GM23338 (cell line): ENCODE data around the gene OR6K3. TPM values are rescaled to one million over a fixed set of nuclear protein-coding genes. Genes with fewer than 3 reads are reported as not detected.

Experiments used
- ATAC-seq: fragments of 200-7000 bp; cut with Tn5 transposase; 3 replicates; pipeline ENCODE4 v1.9.1; 2020
- DNase-seq: peaks from one replicate; pipeline ENCODE4 v3.0.0-alpha.2; 2015; ENCODE audit warnings: low spot score
- H2AFZ ChIP-seq: fragments of 200-600 bp; sonication (generic); 2 replicates; pipeline ENCODE4 v1.8.0; 2016; ENCODE audit warnings: antibody characterized with exemption, mild to moderate bottlenecking, moderate library complexity
- H3F3A ChIP-seq: fragments of 200-600 bp; sonication (generic); replicated peaks from 2 replicates; pipeline ENCODE4 v1.8.0; 2017; ENCODE audit warnings: antibody characterized with exemption, mixed run types, low read depth
- H3K27ac ChIP-seq: fragments of 200-600 bp; sonication (generic); 2 replicates; pipeline ENCODE4 v1.6.1; 2016; ENCODE audit warnings: low read depth
- H3K27me3 ChIP-seq: fragments of 200-600 bp; sonication (generic); 2 replicates; pipeline ENCODE4 v1.8.0; 2016; ENCODE audit warnings: mild to moderate bottlenecking, mixed run types, moderate library complexity; ENCODE audit not compliant: insufficient read depth
- H3K36me3 ChIP-seq: fragments of 200-600 bp; sonication (generic); 2 replicates; pipeline ENCODE4 v1.8.0; 2016; ENCODE audit warnings: mild to moderate bottlenecking; ENCODE audit not compliant: insufficient read depth
- H3K4me1 ChIP-seq: fragments of 200-600 bp; sonication (generic); 2 replicates; pipeline ENCODE4 v1.8.0; 2016; ENCODE audit warnings: mild to moderate bottlenecking, moderate library complexity; ENCODE audit not compliant: insufficient read depth
- H3K4me2 ChIP-seq: fragments of 200-600 bp; sonication (generic); 2 replicates; pipeline ENCODE4 v1.7.1; 2017; ENCODE audit warnings: mixed run types
- H3K4me3 ChIP-seq: fragments of 200-600 bp; sonication (generic); 2 replicates; pipeline ENCODE4 v1.6.1; 2016; ENCODE audit warnings: mixed run types
- H3K79me2 ChIP-seq: fragments of 200-600 bp; sonication (generic); replicated peaks from 2 replicates; pipeline ENCODE4 v1.8.0; 2017; ENCODE audit warnings: mild to moderate bottlenecking; ENCODE audit not compliant: insufficient read depth
- H3K9me2 ChIP-seq: fragments of 200-600 bp; sonication (generic); 2 replicates; pipeline ENCODE4 v1.8.0; 2017; ENCODE audit not compliant: insufficient read depth
- H4K20me1 ChIP-seq: fragments of 200-600 bp; sonication (generic); replicated peaks from 2 replicates; pipeline ENCODE4 v1.8.0; 2017; ENCODE audit warnings: mild to moderate bottlenecking; ENCODE audit not compliant: insufficient read depth
- H3K27ac Mint-ChIP-seq: 2 replicates; pipeline ENCODE4 v1.8.0; 2020; ENCODE audit warnings: inconsistent platforms, mild to moderate bottlenecking, moderate library complexity, mixed read lengths
- H3K27me3 Mint-ChIP-seq: 3 replicates; pipeline ENCODE4 v1.8.0; 2022; ENCODE audit warnings: low read depth, mild to moderate bottlenecking, moderate library complexity, mixed read lengths, inconsistent platforms; ENCODE audit not compliant: insufficient read depth, poor library complexity
- H3K36me3 Mint-ChIP-seq: 3 replicates; pipeline ENCODE4 v1.8.0; 2021; ENCODE audit warnings: low read depth, mild to moderate bottlenecking, inconsistent platforms, moderate library complexity, mixed read lengths
- H3K4me1 Mint-ChIP-seq: 3 replicates; pipeline ENCODE4 v1.8.0; 2020; ENCODE audit warnings: mild to moderate bottlenecking, inconsistent platforms, mixed read lengths
- H3K4me3 Mint-ChIP-seq: 3 replicates; pipeline ENCODE4 v1.8.0; 2021; ENCODE audit warnings: moderate library complexity, mild to moderate bottlenecking, inconsistent platforms, mixed read lengths
- H3K9me3 Mint-ChIP-seq: 3 replicates; pipeline ENCODE4 v1.8.0; 2020; ENCODE audit warnings: moderate library complexity, mild to moderate bottlenecking, inconsistent platforms, mixed read lengths
- CREB1 ChIP-seq: fragments of 250-450 bp; sonication (Bioruptor Pico); IDR thresholded peaks from 2 replicates; pipeline ENCODE4 v1.5.0; 2020; ENCODE audit warnings: low read depth, mild to moderate bottlenecking, moderate library complexity
- EZH2 ChIP-seq: fragments of 200-600 bp; sonication (generic); IDR thresholded peaks from one replicate; pipeline ENCODE4 v1.8.0; 2017; ENCODE audit warnings: antibody characterized with exemption, mild to moderate bottlenecking, low read depth; ENCODE audit not compliant: unreplicated experiment
- EZH2phosphoT487 ChIP-seq: fragments of 200-600 bp; sonication (generic); IDR thresholded peaks from one replicate; pipeline ENCODE4 v1.8.1; 2018; ENCODE audit warnings: antibody characterized with exemption; ENCODE audit not compliant: unreplicated experiment
- JUNB ChIP-seq: IDR thresholded peaks from one replicate; pipeline ENCODE4 v1.6.1; 2016; ENCODE audit warnings: antibody characterized with exemption; ENCODE audit not compliant: unreplicated experiment
- NANOG ChIP-seq: IDR thresholded peaks from 2 replicates; pipeline ENCODE4 v1.6.1; 2016; ENCODE audit warnings: antibody characterized with exemption, borderline replicate concordance
- POLR2AphosphoS5 ChIP-seq: IDR thresholded peaks from 2 replicates; pipeline ENCODE4 v1.6.1; 2016; ENCODE audit warnings: antibody characterized with exemption, low read depth
- STAT1 ChIP-seq: IDR thresholded peaks from one replicate; pipeline ENCODE4 v1.6.1; 2016; ENCODE audit warnings: antibody characterized with exemption; ENCODE audit not compliant: unreplicated experiment
- ZNF114 ChIP-seq: fragments of 250-450 bp; sonication (Bioruptor Pico); IDR thresholded peaks from 2 replicates; pipeline ENCODE4 v1.5.0; 2020; ENCODE audit warnings: mild to moderate bottlenecking, moderate library complexity
- ZNF331 ChIP-seq: fragments of 250-450 bp; sonication (Bioruptor Pico); IDR thresholded peaks from 2 replicates; pipeline ENCODE4 v1.5.0; 2020; ENCODE audit warnings: low read depth, mild to moderate bottlenecking, moderate library complexity
- polyA plus RNA-seq: library from polyadenylated mRNA; unstranded; fragments of >200 nt; fragmentation: Nextera tagmentation; extraction: Ambion mirVana; gene quantifications from 2 replicates; pipeline ENCODE4 v1.2.1, GENCODE V29; 2016
- total RNA-seq: library from RNA; depleted of rRNA; stranded (reverse); fragments of >200 nt; shearing (Covaris generic); gene quantifications from 2 replicates; pipeline ENCODE4 v1.2.3, GENCODE V29; 2014
- TF ChIP-seq, protein P1 (sequence below), 2 experiments: fragments of 200-600 bp in 1 of 2; sonication (generic) in 1 of 2; conservative IDR thresholded peaks; 2 replicates each; pipeline versions ENCODE4 v1.5.1 to v1.6.1; 2016 to 2017; ENCODE audit warnings: antibody characterized with exemption in 2 of 2, low read depth in 2 of 2, mild to moderate bottlenecking in 2 of 2, moderate library complexity in 1 of 2
- TF ChIP-seq, protein P2 (sequence below): IDR thresholded peaks from 2 replicates; pipeline ENCODE4 v1.6.1; 2016; ENCODE audit warnings: antibody characterized with exemption
- TF ChIP-seq, protein P3 (sequence below): IDR thresholded peaks from one replicate; pipeline ENCODE4 v1.6.1; 2018; ENCODE audit warnings: antibody characterized with exemption; ENCODE audit not compliant: unreplicated experiment
- TF ChIP-seq, protein P4 (sequence below): fragments of 250-450 bp; sonication (Bioruptor Pico); IDR thresholded peaks from 2 replicates; pipeline ENCODE4 v1.5.0; 2020; ENCODE audit warnings: mild to moderate bottlenecking, moderate library complexity

Gene OR6K3
- total and polyA plus RNA-seq, 2 experiments from 2014 or later: not detected

DNA sequence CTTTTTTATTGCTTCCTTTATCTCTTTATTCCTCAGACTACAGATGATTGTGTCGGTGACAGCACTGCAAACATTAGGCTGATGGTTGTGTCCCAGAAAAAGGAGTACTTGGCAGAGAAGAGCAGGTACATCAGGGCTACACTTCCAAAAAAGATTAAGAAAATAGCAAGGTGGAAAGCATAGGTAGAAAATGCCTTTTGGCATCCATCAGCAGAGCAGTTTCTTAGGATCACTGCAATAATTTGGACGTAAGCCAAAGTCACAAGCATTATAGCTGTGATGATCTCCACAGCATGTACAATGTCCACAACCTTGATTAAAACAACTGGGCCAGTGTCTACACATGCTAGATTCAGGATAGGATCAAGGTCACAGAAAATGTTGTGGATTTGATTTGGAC is 25.9 kb downstream of the OR6K3 start:
- no peaks in the 10 kb centered on the region for H3K9me3 Mint-ChIP-seq

More for the DNA sequence above, 25.9 kb downstream of the OR6K3 start:
- no peaks in the 10 kb centered on the region for H3K27me3 ChIP-seq
- ATAC-seq (no peak), DNase-seq (no peak)
- Mint-ChIP-seq H3K4me3 (no peak overlapping the region), H3K27me3 (peaks cover 2% of the 10 kb centered on the region), H3K4me1 (no peaks in the 10 kb centered on the region), H3K27ac (no peak overlapping the region), H3K36me3 (no peaks in the 10 kb centered on the region)
- no peaks in the 10 kb centered on the region for H3K4me1 ChIP-seq
- H3F3A ChIP-seq: no peaks in the 10 kb centered on the region
- H3K79me2 ChIP-seq: no peaks in the 10 kb centered on the region
- H4K20me1 ChIP-seq: no peaks in the 10 kb centered on the region
- no peak overlapping the region for H3K4me2 ChIP-seq
- H3K36me3 ChIP-seq: no peaks in the 10 kb centered on the region
- H3K9me2 ChIP-seq: no peaks in the 10 kb centered on the region
- no peak overlapping the region for H3K27ac ChIP-seq
- TF ChIP-seq JUNB (no peak), NANOG (no peak), EZH2 (no peak), CREB1 (CRISPR knock-in tag) (no peak), ZNF114 (no peak), EZH2phosphoT487 (no peak), STAT1 (no peak), ZNF331 (no peak), POLR2AphosphoS5 (no peak)
- TF ChIP-seq, protein P1, sequence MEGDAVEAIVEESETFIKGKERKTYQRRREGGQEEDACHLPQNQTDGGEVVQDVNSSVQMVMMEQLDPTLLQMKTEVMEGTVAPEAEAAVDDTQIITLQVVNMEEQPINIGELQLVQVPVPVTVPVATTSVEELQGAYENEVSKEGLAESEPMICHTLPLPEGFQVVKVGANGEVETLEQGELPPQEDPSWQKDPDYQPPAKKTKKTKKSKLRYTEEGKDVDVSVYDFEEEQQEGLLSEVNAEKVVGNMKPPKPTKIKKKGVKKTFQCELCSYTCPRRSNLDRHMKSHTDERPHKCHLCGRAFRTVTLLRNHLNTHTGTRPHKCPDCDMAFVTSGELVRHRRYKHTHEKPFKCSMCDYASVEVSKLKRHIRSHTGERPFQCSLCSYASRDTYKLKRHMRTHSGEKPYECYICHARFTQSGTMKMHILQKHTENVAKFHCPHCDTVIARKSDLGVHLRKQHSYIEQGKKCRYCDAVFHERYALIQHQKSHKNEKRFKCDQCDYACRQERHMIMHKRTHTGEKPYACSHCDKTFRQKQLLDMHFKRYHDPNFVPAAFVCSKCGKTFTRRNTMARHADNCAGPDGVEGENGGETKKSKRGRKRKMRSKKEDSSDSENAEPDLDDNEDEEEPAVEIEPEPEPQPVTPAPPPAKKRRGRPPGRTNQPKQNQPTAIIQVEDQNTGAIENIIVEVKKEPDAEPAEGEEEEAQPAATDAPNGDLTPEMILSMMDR (conservative IDR thresholded peaks at IDR 0.05; ENCODE audit: low read depth in 2 of 2): no peak
- TF ChIP-seq, protein P2, sequence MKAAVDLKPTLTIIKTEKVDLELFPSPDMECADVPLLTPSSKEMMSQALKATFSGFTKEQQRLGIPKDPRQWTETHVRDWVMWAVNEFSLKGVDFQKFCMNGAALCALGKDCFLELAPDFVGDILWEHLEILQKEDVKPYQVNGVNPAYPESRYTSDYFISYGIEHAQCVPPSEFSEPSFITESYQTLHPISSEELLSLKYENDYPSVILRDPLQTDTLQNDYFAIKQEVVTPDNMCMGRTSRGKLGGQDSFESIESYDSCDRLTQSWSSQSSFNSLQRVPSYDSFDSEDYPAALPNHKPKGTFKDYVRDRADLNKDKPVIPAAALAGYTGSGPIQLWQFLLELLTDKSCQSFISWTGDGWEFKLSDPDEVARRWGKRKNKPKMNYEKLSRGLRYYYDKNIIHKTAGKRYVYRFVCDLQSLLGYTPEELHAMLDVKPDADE: no peak
- TF ChIP-seq, protein P3, sequence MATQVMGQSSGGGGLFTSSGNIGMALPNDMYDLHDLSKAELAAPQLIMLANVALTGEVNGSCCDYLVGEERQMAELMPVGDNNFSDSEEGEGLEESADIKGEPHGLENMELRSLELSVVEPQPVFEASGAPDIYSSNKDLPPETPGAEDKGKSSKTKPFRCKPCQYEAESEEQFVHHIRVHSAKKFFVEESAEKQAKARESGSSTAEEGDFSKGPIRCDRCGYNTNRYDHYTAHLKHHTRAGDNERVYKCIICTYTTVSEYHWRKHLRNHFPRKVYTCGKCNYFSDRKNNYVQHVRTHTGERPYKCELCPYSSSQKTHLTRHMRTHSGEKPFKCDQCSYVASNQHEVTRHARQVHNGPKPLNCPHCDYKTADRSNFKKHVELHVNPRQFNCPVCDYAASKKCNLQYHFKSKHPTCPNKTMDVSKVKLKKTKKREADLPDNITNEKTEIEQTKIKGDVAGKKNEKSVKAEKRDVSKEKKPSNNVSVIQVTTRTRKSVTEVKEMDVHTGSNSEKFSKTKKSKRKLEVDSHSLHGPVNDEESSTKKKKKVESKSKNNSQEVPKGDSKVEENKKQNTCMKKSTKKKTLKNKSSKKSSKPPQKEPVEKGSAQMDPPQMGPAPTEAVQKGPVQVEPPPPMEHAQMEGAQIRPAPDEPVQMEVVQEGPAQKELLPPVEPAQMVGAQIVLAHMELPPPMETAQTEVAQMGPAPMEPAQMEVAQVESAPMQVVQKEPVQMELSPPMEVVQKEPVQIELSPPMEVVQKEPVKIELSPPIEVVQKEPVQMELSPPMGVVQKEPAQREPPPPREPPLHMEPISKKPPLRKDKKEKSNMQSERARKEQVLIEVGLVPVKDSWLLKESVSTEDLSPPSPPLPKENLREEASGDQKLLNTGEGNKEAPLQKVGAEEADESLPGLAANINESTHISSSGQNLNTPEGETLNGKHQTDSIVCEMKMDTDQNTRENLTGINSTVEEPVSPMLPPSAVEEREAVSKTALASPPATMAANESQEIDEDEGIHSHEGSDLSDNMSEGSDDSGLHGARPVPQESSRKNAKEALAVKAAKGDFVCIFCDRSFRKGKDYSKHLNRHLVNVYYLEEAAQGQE: no peak
- TF ChIP-seq, protein P4, sequence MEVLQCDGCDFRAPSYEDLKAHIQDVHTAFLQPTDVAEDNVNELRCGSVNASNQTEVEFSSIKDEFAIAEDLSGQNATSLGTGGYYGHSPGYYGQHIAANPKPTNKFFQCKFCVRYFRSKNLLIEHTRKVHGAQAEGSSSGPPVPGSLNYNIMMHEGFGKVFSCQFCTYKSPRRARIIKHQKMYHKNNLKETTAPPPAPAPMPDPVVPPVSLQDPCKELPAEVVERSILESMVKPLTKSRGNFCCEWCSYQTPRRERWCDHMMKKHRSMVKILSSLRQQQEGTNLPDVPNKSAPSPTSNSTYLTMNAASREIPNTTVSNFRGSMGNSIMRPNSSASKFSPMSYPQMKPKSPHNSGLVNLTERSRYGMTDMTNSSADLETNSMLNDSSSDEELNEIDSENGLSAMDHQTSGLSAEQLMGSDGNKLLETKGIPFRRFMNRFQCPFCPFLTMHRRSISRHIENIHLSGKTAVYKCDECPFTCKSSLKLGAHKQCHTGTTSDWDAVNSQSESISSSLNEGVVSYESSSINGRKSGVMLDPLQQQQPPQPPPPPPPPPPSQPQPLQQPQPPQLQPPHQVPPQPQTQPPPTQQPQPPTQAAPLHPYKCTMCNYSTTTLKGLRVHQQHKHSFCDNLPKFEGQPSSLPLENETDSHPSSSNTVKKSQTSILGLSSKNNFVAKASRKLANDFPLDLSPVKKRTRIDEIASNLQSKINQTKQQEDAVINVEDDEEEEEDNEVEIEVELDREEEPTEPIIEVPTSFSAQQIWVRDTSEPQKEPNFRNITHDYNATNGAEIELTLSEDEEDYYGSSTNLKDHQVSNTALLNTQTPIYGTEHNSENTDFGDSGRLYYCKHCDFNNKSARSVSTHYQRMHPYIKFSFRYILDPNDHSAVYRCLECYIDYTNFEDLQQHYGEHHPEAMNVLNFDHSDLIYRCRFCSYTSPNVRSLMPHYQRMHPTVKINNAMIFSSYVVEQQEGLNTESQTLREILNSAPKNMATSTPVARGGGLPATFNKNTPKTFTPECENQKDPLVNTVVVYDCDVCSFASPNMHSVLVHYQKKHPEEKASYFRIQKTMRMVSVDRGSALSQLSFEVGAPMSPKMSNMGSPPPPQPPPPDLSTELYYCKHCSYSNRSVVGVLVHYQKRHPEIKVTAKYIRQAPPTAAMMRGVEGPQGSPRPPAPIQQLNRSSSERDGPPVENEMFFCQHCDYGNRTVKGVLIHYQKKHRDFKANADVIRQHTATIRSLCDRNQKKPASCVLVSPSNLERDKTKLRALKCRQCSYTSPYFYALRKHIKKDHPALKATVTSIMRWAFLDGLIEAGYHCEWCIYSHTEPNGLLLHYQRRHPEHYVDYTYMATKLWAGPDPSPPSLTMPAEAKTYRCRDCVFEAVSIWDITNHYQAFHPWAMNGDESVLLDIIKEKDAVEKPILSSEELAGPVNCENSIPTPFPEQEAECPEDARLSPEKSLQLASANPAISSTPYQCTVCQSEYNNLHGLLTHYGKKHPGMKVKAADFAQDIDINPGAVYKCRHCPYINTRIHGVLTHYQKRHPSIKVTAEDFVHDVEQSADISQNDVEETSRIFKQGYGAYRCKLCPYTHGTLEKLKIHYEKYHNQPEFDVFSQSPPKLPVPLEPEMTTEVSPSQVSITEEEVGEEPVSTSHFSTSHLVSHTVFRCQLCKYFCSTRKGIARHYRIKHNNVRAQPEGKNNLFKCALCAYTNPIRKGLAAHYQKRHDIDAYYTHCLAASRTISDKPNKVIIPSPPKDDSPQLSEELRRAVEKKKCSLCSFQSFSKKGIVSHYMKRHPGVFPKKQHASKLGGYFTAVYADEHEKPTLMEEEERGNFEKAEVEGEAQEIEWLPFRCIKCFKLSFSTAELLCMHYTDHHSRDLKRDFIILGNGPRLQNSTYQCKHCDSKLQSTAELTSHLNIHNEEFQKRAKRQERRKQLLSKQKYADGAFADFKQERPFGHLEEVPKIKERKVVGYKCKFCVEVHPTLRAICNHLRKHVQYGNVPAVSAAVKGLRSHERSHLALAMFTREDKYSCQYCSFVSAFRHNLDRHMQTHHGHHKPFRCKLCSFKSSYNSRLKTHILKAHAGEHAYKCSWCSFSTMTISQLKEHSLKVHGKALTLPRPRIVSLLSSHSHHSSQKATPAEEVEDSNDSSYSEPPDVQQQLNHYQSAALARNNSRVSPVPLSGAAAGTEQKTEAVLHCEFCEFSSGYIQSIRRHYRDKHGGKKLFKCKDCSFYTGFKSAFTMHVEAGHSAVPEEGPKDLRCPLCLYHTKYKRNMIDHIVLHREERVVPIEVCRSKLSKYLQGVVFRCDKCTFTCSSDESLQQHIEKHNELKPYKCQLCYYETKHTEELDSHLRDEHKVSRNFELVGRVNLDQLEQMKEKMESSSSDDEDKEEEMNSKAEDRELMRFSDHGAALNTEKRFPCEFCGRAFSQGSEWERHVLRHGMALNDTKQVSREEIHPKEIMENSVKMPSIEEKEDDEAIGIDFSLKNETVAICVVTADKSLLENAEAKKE (CRISPR knock-in tag): no peak
- no peak overlapping the region for H2AFZ ChIP-seq
- no peak overlapping the region for H3K4me3 ChIP-seq
